HS-27A (cell line): Measurements from ENCODE around the gene KIF5C.

Source experiments
- DNase-seq: peaks from one replicate; pipeline ENCODE4 v3.0.0-alpha.2; 2012; ENCODE audit warnings: low read depth, missing footprints

KIF5C gene

GRCh38 chr2:149041482-149041881 lies 166.5 kb downstream of the KIF5C start:
- no peak for DNase-seq

GRCh38 chr2:149042881-149043280 lies 167.9 kb downstream of the KIF5C start:
- DNase-seq = no peak

DNA sequence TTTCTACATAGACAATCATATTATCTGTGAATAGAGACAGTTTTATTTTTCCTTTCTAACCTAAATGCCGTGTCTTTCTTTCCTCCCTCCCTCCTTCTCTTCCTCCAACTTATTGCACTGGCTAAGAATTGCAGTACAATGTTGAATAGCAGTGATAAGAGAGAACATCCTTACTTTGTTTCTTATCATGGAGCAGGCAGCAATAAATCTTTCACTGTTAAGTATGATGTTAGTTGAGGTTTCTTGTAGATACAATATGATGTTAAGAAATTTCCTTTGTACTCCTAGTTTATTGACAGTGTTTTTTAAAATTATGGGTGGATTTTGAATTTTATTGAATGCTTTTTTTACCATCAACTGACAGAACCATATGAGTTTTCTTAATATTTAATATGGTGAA lies 169.5 kb downstream of the KIF5C start:
- no peak for DNase-seq

DNA sequence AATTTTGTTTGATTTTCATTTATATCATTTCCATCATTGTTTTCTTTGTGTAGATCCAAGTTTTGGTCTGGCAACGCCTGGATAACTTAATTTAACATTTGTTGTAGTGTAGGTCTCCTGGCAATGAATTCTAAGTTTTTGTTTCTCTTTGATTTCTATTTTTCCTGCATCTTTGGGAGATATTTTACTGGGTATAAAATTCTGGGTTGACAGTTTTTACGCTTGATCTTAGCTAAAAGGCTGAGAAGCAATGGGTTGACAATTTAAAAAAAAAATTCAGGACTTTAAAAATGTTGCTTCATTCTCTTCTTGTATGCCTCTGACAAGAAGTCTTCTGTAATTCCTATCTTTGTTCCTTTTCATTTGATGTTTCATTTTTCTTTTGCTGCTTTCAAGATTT lies 172.1 kb downstream of the KIF5C start:
- DNase-seq = no peak

GRCh38 chr2:149049142-149049541 lies 174.1 kb downstream of the KIF5C start:
- DNase-seq = no peak

DNA sequence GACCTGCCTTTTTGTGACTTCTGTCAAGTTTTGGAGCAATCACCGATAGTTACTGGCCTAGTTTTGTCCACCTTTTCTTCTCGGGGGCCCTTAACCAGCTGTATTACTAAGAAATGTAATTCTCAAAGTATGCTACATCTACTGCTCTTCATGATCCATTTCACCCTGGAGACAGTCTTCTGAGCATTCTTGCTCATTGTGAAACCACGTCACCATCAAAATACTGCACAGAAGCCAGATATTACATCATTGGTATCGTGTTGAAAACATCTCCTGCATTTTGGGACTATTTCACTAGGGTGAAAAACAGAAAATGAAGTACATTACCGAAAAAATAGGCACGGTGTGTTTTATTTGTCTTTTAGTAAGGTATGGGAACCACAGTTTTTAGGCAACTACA lies 175.2 kb downstream of the KIF5C start:
- DNase-seq = no peak

- DNase-seq = no peak
Observed at GRCh38 chr2:149055751-149056150, 180.7 kb downstream of the KIF5C start.

DNA sequence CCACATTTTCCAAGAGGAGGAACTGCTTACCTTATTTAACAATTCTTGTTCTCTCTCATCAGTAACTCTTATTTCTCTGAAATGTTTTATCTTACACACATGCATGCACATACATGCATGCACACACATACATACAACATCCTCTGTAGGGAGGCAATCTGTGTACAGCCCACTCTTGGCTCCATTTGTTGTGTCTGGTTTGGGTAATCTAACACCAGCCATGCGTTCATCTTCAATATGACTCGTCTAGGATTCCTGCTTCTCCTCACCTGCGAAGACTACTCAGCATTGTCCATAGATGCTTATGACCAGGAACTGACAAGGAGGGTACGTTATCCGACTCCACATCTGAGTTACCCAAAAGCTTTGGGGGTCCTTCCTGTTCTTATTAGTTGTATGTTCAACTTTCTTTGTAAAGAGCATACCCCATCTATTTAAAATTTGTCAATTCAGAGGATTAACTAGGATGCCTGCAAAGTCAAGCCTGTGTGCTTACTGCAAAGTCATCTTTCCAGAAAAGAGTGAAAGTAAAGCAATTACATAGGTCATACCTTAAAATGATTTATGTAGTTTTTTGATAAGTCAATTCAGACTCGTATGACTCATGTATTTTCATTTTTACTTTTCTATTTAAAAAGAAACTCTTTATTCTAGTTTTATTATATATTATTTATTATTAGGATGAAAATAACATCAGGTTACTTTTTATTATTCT lies 181.7 kb downstream of the KIF5C start:
- DNase-seq = no peak

DNA sequence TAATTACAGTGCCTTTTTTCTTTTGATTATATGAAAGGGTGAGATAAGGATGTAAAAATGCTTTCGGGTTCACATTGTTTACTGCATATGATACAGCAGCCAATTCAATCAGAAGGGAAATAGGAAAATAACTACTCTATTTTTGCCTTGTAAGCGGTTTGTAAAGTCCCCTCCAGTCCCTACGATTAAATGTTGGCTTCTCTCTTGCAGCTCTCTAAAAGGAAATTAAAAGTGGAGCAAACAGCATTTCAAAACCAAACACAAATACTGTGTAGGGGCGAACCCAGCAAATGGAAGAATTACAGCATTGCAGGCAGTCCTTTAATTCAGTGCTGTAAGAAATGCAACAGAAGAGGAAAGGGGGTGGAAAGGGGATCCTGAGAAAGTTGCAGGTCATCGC lies 182.4 kb downstream of the KIF5C start:
- no peak for DNase-seq

- no peak for DNase-seq
Observed at GRCh38 chr2:149058936-149059335, 183.9 kb downstream of the KIF5C start.

- DNase-seq = no peak
Observed at GRCh38 chr2:149059822-149060221, 184.8 kb downstream of the KIF5C start.

- no peak for DNase-seq
Observed at GRCh38 chr2:149061133-149061745, 186.2 kb downstream of the KIF5C start.

- DNase-seq = no peak
Observed at GRCh38 chr2:149062531-149062930, 187.5 kb downstream of the KIF5C start.

DNA sequence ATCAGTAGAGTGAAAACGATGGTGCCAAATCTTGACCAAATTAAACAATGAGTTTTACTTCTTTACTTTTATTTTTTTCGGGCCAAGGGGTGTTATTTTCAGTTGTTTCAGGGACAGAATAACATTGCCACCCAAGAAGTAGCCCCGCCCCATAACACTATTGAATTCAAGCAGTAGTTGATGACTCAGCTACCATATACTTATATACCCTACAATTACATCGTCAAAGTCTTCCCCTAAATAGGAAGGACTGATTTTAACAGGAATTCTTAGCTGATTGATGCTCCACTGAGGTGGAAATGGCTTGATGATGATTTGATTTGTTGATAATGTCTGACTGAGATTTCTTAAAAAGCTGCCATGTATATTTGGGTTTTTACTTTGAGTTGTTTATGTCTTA lies 188.2 kb downstream of the KIF5C start:
- DNase-seq = no peak

DNA sequence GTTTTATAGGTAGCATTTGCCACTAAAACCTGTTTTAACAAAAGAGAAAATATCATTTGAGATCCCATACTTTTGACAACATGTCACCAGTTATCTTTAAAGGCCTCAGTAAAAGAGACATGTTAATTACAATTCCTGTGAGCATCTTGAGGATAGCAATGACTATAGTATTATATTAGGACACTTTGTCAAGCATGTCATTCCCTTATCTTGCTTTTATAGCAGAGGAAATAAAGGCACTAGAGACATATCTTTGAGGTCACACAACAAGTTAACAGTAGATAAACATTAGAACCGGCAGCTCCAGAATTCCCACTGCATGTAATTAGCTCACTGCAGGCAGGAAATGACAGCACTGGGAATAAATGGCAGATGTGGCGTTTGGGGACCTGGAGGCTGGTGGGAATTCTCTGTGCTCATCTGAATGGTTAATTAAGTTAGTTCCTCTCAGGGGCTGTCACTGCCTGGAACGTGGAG lies 189.4 kb downstream of the KIF5C start:
- no peak for DNase-seq

DNA sequence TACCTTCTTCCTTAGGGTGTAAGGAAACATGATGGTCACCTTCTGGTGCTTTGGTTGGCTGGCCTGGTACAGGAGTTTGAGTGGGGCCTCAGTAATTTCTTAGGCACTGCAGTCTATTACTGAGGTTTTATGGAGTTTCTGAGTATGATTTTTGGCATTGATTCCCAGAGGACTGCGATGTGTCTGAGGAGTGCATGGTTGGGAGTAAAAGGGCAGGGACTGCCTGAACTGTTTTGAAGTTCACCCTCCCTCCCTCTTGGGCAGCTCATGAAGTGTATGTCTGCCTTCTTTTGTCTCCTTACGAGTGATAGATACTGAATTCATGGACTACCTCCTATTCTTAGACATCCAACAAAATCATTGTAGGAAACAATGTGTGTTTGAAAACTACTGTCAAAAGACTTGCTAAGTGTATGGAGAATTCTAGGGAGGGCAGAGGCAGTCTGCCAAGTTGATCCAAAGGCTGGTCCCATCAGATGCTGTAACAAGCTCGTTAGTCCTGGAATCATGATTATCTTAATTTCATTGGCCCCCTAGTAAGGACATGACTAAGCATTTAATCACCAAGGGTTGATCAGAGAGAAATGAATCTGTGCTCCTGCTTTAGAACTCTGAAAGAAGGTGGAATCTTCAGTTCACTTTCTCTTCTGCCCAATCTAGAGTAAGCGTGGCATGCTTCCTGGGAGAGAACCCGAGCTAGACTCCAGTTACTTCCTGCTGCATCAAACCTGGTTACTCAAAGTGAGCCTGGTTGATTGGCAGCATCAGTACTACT lies 190.0 kb downstream of the KIF5C start:
- DNase-seq = no peak

- DNase-seq = no peak
Observed at GRCh38 chr2:149068225-149068995, 193.4 kb downstream of the KIF5C start.

DNA sequence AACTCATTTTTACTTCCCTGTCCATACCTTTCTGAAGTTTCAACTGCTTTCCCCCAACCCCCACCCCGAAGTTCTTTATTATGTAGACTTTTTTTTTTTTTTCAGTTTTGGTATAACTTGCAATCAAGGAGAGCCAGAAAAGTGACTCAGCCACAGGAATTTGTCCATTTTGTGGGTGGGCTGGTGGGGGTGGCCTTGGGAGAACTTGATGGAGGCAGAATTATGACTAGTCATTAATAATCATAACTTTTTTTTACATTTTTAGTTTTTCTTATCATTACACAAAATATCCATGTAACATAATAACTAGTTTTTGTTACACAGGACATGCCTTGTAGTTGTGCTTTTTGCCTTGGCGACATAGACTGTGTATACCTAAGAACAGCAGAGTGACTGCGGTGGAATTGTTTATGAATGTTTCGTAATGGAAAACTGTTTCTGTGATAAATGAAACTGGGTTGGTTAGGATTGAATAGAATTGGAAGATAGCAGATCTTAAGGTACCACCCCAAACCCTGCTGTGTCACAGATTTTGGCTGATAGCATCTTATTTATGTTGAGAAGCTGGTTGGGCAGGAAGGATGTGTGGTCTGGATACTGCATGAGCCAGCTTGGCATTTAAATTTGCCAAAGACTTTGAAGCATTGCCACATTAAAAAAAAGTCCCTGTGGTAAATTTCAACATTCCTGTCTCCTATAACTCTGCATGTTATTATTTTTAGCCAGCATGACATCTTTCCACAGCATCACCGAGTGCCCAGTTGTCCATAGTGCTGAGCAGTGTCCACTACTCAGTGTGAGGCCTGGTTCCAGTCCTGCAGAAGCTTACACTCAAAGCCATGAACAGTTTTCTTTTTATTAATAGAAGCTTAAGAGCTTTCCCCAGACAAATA lies 194.2 kb downstream of the KIF5C start:
- peak; percentile 94 for DNase-seq

GRCh38 chr2:149070681-149071320 lies 195.8 kb downstream of the KIF5C start:
- no peak for DNase-seq

- DNase-seq = no peak
Observed at GRCh38 chr2:149075105-149075504, 200.1 kb downstream of the KIF5C start.

- no peak for DNase-seq
Observed at GRCh38 chr2:149075853-149076252, 200.8 kb downstream of the KIF5C start.
